Mesothelial cell of epicardium (in vitro differentiated cells): ENCODE measurements around the gene MORC2. TPM values are rescaled to one million over a fixed set of nuclear protein-coding genes. Genes with fewer than 3 reads are reported as not detected.

Experiments
- DNase-seq, 2 experiments: peaks; one replicate each; pipeline ENCODE4 v3.0.0; 2021; ENCODE audit warnings: low spot score in 2 of 2; ENCODE audit not compliant: unreplicated experiment in 2 of 2
- H3K27ac Mint-ChIP-seq: 2 replicates; pipeline ENCODE4 v1.8.0; 2021; ENCODE audit warnings: mixed read lengths
- H3K27me3 Mint-ChIP-seq: 2 replicates; pipeline ENCODE4 v1.8.0; 2021; ENCODE audit warnings: low read depth, mixed read lengths
- H3K36me3 Mint-ChIP-seq: 2 replicates; pipeline ENCODE4 v1.8.0; 2021; ENCODE audit warnings: mixed read lengths
- H3K4me1 Mint-ChIP-seq: 2 replicates; pipeline ENCODE4 v1.8.0; 2021; ENCODE audit warnings: mixed read lengths
- H3K4me3 Mint-ChIP-seq: 2 replicates; pipeline ENCODE4 v1.8.0; 2021; ENCODE audit warnings: mild to moderate bottlenecking, moderate library complexity, mixed read lengths
- H3K9me3 Mint-ChIP-seq: 2 replicates; pipeline ENCODE4 v1.8.0; 2021; ENCODE audit warnings: mixed read lengths
- total RNA-seq: library from RNA; stranded (reverse); gene quantifications from 3 replicates; pipeline ENCODE4 v1.2.1, GENCODE V29; 2021
- TF ChIP-seq, protein P1 (sequence below): fragments of 200-600 bp; sonication (generic); IDR thresholded peaks from one replicate; pipeline ENCODE4 v1.5.0; 2021; ENCODE audit warnings: antibody characterized with exemption; ENCODE audit not compliant: unreplicated experiment

Gene MORC2
- total RNA-seq, 1 donor from 2014 or later, result 45.1 TPM

DNA sequence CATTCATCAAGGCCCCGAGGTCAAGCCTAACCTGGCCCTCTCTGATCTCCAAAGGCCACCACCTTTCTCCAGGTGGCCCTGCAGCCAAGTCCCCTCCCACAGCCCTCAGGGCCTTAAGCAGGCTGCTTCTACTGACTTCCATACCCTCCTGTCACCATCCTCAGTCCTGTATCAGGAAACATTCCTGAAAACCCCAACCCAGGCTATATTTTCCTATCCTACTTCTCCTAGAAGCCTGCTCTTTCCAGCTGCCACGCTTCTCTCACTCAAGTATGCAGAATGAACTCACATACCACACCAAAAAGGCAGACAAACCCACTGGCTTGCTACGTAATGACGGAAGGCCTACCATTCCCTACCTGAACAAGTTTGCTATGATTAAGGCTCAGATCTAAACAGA lies 23.6 kb downstream of the MORC2 start:
- Mint-ChIP-seq H3K27me3 (no peaks in the 10 kb centered on the region), H3K9me3 (no peaks in the 10 kb centered on the region), H3K36me3 (peaks cover 48% of the 10 kb centered on the region), H3K27ac (no peak overlapping the region), H3K4me3 (no peak overlapping the region), H3K4me1 (no peaks in the 10 kb centered on the region)
- TF ChIP-seq, protein P1, sequence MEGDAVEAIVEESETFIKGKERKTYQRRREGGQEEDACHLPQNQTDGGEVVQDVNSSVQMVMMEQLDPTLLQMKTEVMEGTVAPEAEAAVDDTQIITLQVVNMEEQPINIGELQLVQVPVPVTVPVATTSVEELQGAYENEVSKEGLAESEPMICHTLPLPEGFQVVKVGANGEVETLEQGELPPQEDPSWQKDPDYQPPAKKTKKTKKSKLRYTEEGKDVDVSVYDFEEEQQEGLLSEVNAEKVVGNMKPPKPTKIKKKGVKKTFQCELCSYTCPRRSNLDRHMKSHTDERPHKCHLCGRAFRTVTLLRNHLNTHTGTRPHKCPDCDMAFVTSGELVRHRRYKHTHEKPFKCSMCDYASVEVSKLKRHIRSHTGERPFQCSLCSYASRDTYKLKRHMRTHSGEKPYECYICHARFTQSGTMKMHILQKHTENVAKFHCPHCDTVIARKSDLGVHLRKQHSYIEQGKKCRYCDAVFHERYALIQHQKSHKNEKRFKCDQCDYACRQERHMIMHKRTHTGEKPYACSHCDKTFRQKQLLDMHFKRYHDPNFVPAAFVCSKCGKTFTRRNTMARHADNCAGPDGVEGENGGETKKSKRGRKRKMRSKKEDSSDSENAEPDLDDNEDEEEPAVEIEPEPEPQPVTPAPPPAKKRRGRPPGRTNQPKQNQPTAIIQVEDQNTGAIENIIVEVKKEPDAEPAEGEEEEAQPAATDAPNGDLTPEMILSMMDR, result no peak
- DNase-seq, result no peak

DNA sequence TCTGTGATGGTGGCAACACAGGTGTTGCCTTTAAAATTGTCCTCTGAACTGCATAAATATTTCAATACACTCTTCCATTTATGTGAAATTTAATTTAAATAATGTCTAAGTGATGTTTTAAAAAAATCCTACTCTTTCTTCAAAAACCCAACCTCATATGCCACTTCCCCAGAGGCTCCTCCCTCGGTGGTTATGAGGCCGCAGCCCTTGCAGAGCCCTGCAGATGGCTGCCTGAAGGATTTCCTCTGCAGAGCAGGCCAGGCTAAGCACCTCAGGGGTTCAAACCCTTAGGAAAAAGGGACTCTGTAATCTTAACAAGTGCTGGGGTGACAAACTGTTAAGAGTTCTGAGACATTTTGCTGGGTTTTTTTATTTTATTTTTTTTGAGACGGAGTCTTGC lies 25.2 kb downstream of the MORC2 start:
- no peak overlapping the region for H3K27ac Mint-ChIP-seq
- no peaks in the 10 kb centered on the region for H3K4me1 Mint-ChIP-seq
- no peak overlapping the region for H3K4me3 Mint-ChIP-seq
- TF ChIP-seq, protein P1, result no peak
- H3K27me3 Mint-ChIP-seq, result no peaks in the 10 kb centered on the region
- DNase-seq, result no peak
- H3K36me3 Mint-ChIP-seq, result peaks cover 51% of the 10 kb centered on the region
- no peaks in the 10 kb centered on the region for H3K9me3 Mint-ChIP-seq

DNA sequence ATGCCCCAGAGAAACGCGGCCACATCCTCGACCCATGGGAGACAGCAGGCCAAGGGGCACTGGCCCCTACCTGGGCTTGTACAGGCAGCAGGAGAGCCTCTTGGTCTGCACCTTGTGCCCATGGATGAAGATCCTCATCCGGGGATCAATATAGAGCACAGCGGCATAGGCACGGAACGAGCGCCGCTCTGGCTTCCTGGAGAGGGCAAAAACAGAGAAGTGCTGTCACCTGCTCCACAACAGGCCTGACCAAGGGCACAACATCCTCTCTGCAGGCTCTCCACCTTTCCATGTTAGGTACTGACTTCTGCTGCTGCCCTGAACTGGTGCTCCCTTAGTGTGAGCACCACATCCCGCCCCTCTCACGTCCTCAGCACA lies 27.2 kb downstream of the MORC2 start:
- TF ChIP-seq, protein P1, result no peak
- H3K27me3 Mint-ChIP-seq, result no peaks in the 10 kb centered on the region
- H3K9me3 Mint-ChIP-seq, result no peaks in the 10 kb centered on the region
- DNase-seq, result no peak
- H3K27ac Mint-ChIP-seq, result no peak overlapping the region
- H3K4me3 Mint-ChIP-seq, result no peak overlapping the region
- H3K4me1 Mint-ChIP-seq, result no peaks in the 10 kb centered on the region
- peaks cover 58% of the 10 kb centered on the region for H3K36me3 Mint-ChIP-seq

DNA sequence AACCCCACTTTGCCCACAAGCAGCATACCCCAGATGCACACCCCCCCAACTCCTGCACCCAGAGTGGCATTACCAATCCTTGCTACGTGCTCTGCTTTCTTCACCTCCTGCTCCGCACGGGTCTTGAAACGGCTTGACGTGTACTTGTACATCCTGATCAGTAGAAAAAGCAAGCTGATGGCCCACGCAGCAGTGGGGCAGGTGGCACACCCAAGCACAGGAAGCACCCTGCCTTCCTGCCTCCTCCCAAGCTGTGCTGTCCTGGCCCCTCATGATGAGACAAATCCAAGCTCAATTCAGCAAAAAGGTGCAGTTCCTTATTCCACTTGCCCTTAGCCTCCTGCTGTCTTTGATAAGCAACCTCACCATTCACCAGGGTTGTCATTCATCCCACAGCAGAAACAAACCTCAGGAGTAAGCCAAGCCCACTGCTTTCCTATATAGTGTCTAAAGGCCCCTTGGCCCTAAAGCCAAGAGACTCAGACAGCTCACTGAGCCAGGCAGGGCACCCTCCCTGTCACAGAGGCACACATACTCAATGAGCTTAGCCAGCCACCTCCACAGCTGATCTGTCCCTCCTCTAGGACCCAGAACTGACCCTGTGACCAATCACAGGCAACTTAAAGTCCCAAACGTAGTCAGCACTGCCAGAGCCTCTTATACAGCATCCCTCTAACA lies 27.8 kb downstream of the MORC2 start:
- TF ChIP-seq, protein P1, result no peak
- H3K4me3 Mint-ChIP-seq, result no peak overlapping the region
- no peak for DNase-seq
- no peak overlapping the region for H3K27ac Mint-ChIP-seq
- H3K4me1 Mint-ChIP-seq, result no peaks in the 10 kb centered on the region
- H3K27me3 Mint-ChIP-seq, result no peaks in the 10 kb centered on the region
- no peaks in the 10 kb centered on the region for H3K9me3 Mint-ChIP-seq
- peaks cover 59% of the 10 kb centered on the region for H3K36me3 Mint-ChIP-seq

DNA sequence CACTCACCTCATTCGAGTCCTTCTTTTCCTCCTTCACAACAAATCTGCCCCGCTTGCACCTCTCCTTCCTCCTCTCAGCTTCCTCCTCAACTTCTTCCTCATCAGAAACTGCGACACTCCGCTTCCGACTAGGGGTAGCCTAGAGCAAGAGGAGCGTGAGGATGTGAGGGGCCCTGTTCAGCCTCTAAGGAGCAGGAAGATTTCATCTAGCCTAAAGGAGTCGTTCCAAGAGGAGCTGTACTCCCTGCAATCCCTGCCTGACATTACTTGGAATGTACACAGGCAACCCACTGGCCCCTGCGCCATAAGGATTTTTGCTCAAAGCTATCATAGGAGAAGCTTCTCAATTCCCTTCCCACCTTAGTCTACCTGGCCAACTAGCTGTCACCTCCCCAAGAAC lies 34.5 kb downstream of the MORC2 start:
- Mint-ChIP-seq H3K4me1 (no peaks in the 10 kb centered on the region), H3K27ac (no peak overlapping the region), H3K9me3 (no peaks in the 10 kb centered on the region), H3K4me3 (no peak overlapping the region), H3K27me3 (no peaks in the 10 kb centered on the region), H3K36me3 (peaks cover 54% of the 10 kb centered on the region)
- TF ChIP-seq, protein P1, result no peak
- no peak for DNase-seq

DNA sequence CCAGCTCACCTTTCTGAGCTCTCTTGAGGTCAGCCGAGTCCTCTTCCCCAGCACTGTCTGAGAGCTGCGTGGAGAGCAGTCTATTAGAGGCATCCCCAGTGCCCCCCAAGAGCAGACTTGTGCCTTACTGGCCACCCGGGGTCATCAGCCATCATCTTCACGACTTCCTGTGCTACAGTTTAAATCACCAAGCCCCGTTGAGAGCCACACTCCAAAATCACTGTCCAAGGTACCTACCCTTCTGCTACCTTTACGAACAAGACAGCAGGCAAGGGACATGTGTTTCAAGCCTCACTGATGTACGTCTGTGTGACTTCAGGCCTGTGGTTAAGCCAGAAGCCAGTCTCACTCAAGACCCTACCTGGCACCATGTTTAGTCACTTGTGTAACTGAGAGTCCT lies 35.1 kb downstream of the MORC2 start:
- Mint-ChIP-seq H3K4me3 (no peak overlapping the region), H3K36me3 (peaks cover 49% of the 10 kb centered on the region), H3K9me3 (no peaks in the 10 kb centered on the region), H3K27me3 (no peaks in the 10 kb centered on the region), H3K4me1 (no peaks in the 10 kb centered on the region), H3K27ac (no peak overlapping the region)
- TF ChIP-seq, protein P1, result no peak
- no peak for DNase-seq
